PC-9 (cell line): ENCODE results near the gene ANKRD9. TPM values are rescaled to one million over a fixed set of nuclear protein-coding genes. Genes with fewer than 3 reads are reported as not detected.

Experiments
- BruUV-seq: library from RNA; stranded (reverse); fragments of 400-500 nt; replicated peaks from 2 replicates; lab custom pipeline; 2021; lab: Mats Ljungman, UMichigan
- CTCF ChIA-PET: fragments of 300-600 bp; sonication (Branson Sonifier 250); formaldehyde crosslinking; loops from one replicate; lab custom pipeline; 2022; ENCODE audit warnings: antibody characterized with exemption; lab: Charles Lee
- POLR2A ChIA-PET: fragments of 300-600 bp; sonication (Branson Sonifier 250); formaldehyde crosslinking; loops from one replicate; lab custom pipeline; 2022; ENCODE audit warnings: antibody characterized with exemption; ENCODE audit not compliant: unreplicated experiment; lab: Charles Lee
- DNase-seq, 2 experiments: peaks; one replicate each; pipeline versions ENCODE4 v3.0.0 to v3.0.0-alpha.2; 2015 to 2022; ENCODE audit warnings: mixed read lengths in 1 of 2
- H2AFZ ChIP-seq: fragments of 200-600 bp; sonication (generic); 2 replicates; pipeline ENCODE4 v1.8.1; 2017; ENCODE audit warnings: antibody characterized with exemption
- H3F3A ChIP-seq: fragments of 200-600 bp; sonication (generic); 2 replicates; pipeline ENCODE4 v1.8.1; 2017; ENCODE audit warnings: antibody characterized with exemption, mild to moderate bottlenecking, low read depth; ENCODE audit not compliant: insufficient read depth
- H3K27ac ChIP-seq: fragments of 200-600 bp; sonication (generic); 2 replicates; pipeline ENCODE4 v1.6.1; 2016; ENCODE audit warnings: mixed run types
- H3K27me3 ChIP-seq: fragments of 200-600 bp; sonication (generic); 2 replicates; pipeline ENCODE4 v1.6.1; 2016; ENCODE audit warnings: low read depth, mixed run types; ENCODE audit not compliant: insufficient read depth
- H3K36me3 ChIP-seq: fragments of 200-600 bp; sonication (generic); 2 replicates; pipeline ENCODE4 v1.6.1; 2016; ENCODE audit warnings: low read depth, mixed run types
- H3K4me1 ChIP-seq: fragments of 200-600 bp; sonication (generic); replicated peaks from 2 replicates; pipeline ENCODE4 v1.6.1; 2016; ENCODE audit warnings: mixed run types; ENCODE audit not compliant: insufficient read depth
- H3K4me2 ChIP-seq: fragments of 200-600 bp; sonication (generic); 2 replicates; pipeline ENCODE4 v1.6.1; 2017; ENCODE audit warnings: mixed run types
- H3K4me3 ChIP-seq: fragments of 200-600 bp; sonication (generic); 2 replicates; pipeline ENCODE4 v1.6.1; 2016; ENCODE audit warnings: mixed run types
- H3K79me2 ChIP-seq: fragments of 200-600 bp; sonication (generic); 2 replicates; pipeline ENCODE4 v1.6.1; 2017; ENCODE audit warnings: low read depth, mixed run types
- H3K9me2 ChIP-seq: fragments of 200-600 bp; sonication (generic); 2 replicates; pipeline ENCODE4 v1.8.1; 2017; ENCODE audit warnings: mild to moderate bottlenecking; ENCODE audit not compliant: insufficient read depth
- H3K9me3 ChIP-seq: fragments of 200-600 bp; sonication (generic); 2 replicates; pipeline ENCODE4 v1.8.1; 2016; ENCODE audit warnings: low read depth; ENCODE audit not compliant: insufficient read depth
- H4K20me1 ChIP-seq: fragments of 200-600 bp; sonication (generic); 2 replicates; pipeline ENCODE4 v1.8.1; 2017; ENCODE audit not compliant: insufficient read depth
- EZH2 ChIP-seq: fragments of 200-600 bp; sonication (generic); IDR thresholded peaks from 2 replicates; pipeline ENCODE4 v1.8.0; 2017; ENCODE audit warnings: antibody characterized with exemption, low read depth
- intact Hi-C: fragments of 100-400 bp; cut with micrococcal nuclease; formaldehyde crosslinking; loops from one replicate; pipeline ENCODE4 v1.10.0; 2022; ENCODE audit not compliant: unreplicated experiment
- total RNA-seq: library from RNA; stranded (reverse); gene quantifications from 2 replicates; pipeline ENCODE4 v1.2.3, GENCODE V29; 2021
- TF ChIP-seq, protein P1 (sequence below): fragments of 200-600 bp; sonication (generic); conservative IDR thresholded peaks from 2 replicates; pipeline ENCODE4 v1.6.1; 2017; ENCODE audit warnings: mixed run types, antibody characterized with exemption, mild to moderate bottlenecking, moderate library complexity

The ANKRD9 gene
- total RNA-seq, 1 experiment from 2014 or later, result 44.6 TPM

DNA sequence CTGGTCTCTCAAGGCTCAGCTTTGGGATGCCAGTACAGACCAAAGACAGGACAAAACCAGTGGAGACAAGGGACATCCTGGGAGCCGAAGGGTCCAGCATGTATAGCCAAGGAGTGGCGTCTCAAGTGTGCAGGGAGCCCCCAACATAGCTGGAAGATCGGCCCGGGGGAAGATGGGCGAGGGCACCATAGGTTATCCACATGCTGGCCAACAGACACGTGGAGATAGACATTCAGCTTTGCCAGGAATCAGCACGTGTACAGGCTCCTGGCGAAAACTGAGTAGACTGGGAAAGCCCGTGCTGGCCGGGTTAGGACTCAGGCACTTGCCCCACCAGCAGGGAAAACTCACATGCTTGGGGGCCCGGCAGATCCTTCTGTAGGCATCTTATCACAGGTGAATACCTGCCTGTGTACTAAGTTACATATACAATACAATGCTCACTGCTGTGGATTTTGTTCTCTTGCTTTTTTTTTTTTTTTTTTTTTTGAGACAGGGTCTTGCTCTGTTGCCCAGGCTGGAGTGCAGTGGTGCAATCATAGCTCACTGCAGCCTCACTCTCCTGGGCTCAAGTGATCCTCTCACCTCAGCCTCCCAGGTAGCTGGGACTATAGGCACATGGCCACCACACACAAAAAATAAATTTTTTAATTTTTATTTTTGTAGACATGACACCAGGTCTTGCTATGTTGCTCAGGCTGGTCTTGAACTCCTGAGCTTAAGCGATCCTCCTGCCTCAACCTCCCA lies 5.6 kb upstream of the ANKRD9 start:
- no peak for DNase-seq
- Histone ChIP-seq H3K4me2 (no peak overlapping the region), H3K79me2 (no peaks in the 10 kb centered on the region), H3K27me3 (no peaks in the 10 kb centered on the region), H3K36me3 (no peaks in the 10 kb centered on the region), H3K27ac (no peak overlapping the region), H3F3A (peaks cover 17% of the 10 kb centered on the region; the same call in 1 of the 2 replicates), H3K9me2 (no peaks in the 10 kb centered on the region), H3K9me3 (no peaks in the 10 kb centered on the region), H4K20me1 (no peaks in the 10 kb centered on the region), H3K4me1 (peaks cover 23% of the 10 kb centered on the region), H2AFZ (no peak overlapping the region), H3K4me3 (no peak overlapping the region)
- ChIA-PET POLR2A (interaction anchor here (0.6 kb wide), 1 partner anchor 706 kb away, joined by 4 read pairs; no protein-coding TSS in a partner anchor), CTCF (interaction anchor here (0.6 to 1.4 kb wide), 7 partner anchors 9 to 888 kb away, joined by 3 to 16 read pairs (median 3); no protein-coding TSS in a partner anchor)
- TF ChIP-seq EZH2, result no peak
- TF ChIP-seq, protein P1, sequence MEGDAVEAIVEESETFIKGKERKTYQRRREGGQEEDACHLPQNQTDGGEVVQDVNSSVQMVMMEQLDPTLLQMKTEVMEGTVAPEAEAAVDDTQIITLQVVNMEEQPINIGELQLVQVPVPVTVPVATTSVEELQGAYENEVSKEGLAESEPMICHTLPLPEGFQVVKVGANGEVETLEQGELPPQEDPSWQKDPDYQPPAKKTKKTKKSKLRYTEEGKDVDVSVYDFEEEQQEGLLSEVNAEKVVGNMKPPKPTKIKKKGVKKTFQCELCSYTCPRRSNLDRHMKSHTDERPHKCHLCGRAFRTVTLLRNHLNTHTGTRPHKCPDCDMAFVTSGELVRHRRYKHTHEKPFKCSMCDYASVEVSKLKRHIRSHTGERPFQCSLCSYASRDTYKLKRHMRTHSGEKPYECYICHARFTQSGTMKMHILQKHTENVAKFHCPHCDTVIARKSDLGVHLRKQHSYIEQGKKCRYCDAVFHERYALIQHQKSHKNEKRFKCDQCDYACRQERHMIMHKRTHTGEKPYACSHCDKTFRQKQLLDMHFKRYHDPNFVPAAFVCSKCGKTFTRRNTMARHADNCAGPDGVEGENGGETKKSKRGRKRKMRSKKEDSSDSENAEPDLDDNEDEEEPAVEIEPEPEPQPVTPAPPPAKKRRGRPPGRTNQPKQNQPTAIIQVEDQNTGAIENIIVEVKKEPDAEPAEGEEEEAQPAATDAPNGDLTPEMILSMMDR, result no peak
- intact Hi-C loops, result loop anchor here (5.0 to 10.0 kb wide), 2 partner anchors 153 to 550 kb away; partner anchors contain the start of genes CINP, DYNC1H1 and TECPR2
- no TSS peak for BruUV-seq

DNA sequence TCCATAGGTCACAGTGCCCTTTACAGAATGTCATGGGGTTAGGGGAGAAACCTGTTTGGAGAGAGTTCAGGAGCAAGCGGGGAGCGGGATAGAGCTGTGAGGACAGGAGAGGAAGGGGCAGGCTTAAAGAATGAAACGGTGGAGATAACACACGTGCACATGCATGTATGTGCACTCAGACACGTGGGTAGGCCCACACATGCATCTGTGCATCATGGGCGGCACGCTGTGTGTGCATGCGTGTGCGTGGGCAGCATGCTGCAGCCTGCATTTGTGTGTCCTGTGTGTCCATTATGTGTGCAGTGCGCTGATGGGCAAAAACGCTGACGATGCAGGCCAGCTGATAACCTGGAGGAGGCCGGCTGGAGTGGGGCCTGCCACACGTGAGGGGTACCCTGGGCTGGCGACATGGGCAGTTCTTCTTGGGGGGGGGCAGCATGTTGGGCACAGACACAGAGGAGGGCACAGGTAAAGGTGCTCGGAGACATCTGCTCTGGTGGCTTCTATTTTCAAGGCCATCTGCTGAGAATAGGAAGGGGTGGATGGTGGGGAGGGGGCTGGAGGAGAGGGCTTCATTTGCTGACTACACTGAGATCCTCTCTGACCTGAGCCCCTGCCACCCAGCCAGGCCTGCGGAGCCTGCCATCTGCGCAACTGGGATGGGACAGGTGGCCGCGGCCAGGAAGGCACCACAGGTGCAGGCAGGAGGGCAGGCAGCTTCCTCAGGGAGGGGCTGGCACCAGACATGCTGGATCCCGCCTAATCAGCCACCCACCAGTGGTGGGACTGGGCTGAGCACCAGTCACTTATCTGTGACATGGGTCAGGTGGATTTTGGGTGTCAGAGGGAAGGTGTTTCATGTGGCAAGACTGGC lies 4.6 kb upstream of the ANKRD9 start:
- BruUV-seq, result no TSS peak
- Histone ChIP-seq H3K4me2 (no peak overlapping the region), H3K4me3 (no peak overlapping the region), H3K27ac (no peak overlapping the region), H3K9me3 (no peaks in the 10 kb centered on the region), H3F3A (peaks cover 17% of the 10 kb centered on the region; the same call in 1 of the 2 replicates), H3K36me3 (no peaks in the 10 kb centered on the region), H3K9me2 (no peaks in the 10 kb centered on the region), H3K27me3 (no peaks in the 10 kb centered on the region), H3K79me2 (no peaks in the 10 kb centered on the region), H3K4me1 (peaks cover 26% of the 10 kb centered on the region), H2AFZ (no peak overlapping the region), H4K20me1 (no peaks in the 10 kb centered on the region)
- no peak for DNase-seq
- intact Hi-C loops, result loop anchor here (10.0 kb wide), 1 partner anchor 549 kb away; the partner anchor contains the start of gene DYNC1H1
- no peak for TF ChIP-seq EZH2
- TF ChIP-seq, protein P1, result no peak
- ChIA-PET POLR2A (no interaction called here), CTCF (no interaction called here)

DNA sequence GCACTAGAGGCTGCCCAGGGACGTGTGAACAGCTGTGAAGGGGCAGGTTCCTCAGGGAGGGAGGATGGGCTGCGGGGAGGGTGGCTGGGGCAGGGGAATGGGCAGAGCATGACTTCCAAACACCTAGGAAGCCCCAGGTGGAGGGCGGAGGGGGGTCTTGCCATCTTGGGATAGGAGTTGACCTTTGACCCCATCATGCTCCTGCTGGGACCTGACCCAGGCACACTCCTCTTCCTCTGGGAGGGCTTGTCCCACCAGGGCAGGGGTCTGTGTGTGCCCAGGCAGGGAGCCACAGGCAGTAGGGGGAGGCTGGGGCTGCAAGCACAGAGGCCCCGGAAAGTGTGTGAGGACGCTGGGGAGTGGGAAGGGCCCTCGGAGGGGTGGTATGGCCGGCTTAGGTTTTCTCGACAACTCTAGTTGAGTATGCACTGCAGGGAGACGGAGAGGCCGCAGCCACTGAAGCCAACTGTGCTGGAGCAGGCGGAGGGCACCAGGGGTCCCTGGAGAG lies 3.3 kb upstream of the ANKRD9 start:
- Histone ChIP-seq H3K4me2 (no peak overlapping the region), H3K27ac (no peak overlapping the region), H4K20me1 (no peaks in the 10 kb centered on the region), H3K4me3 (no peak overlapping the region), H3K9me3 (no peaks in the 10 kb centered on the region), H3K4me1 (peaks cover 36% of the 10 kb centered on the region), H3F3A (peaks cover 22% of the 10 kb centered on the region), H3K9me2 (no peaks in the 10 kb centered on the region), H3K27me3 (no peaks in the 10 kb centered on the region), H2AFZ (no peak overlapping the region), H3K79me2 (no peaks in the 10 kb centered on the region), H3K36me3 (no peaks in the 10 kb centered on the region)
- no TSS peak for BruUV-seq
- TF ChIP-seq, protein P1, result no peak
- no peak for TF ChIP-seq EZH2
- ChIA-PET CTCF (no interaction called here), POLR2A (no interaction called here)
- intact Hi-C loops, result loop anchor here (10.0 kb wide), 1 partner anchor 548 kb away; the partner anchor contains the start of gene DYNC1H1
- no peak for DNase-seq
